Measurements from ENCODE around the gene RGS3.

GRCh38 chr9:113636693-113637092, 173.2 kb downstream of the RGS3 start:
- TF ChIP-seq POLR2A (IDR thresholded peaks at IDR 0.05; ENCODE audit: low read depth, low read length) (no peak), POLR2AphosphoS5 (IDR thresholded peaks at IDR 0.05; ENCODE audit: low read depth, low read length) (no peak), TAF1 (IDR thresholded peaks at IDR 0.05; ENCODE audit: borderline replicate concordance, low read depth, low read length) (no peak)
